ENCODE measurements around the gene ZNF593OS. TPM values are rescaled to one million over a fixed set of nuclear protein-coding genes. Genes with fewer than 3 reads are reported as not detected.

ZNF593OS gene
- total and polyA plus RNA-seq, 2 donors (not counting 1 experiment from before 2014, with no cell fraction given), result 0.09 TPM; not detected in 1

GRCh38 chr1:26121854-26122773 lies 49.5 kb downstream of the ZNF593OS start:
- Mint-ChIP-seq H3K4me1 (peaks cover 19% of the 10 kb centered on the region), H3K9me3 (ENCODE audit: insufficient read depth) (no peaks in the 10 kb centered on the region), H3K27ac (no peak overlapping the region), H3K4me3 (no peak overlapping the region), H3K27me3 (no peaks in the 10 kb centered on the region)
- Histone ChIP-seq H3K4me1 (ENCODE audit: control insufficient read depth in 2 of 2, insufficient read depth in 2 of 2, low read length in 2 of 2) (peaks cover 17 to 18% of the 10 kb centered on the region in 2 donors), H3K36me3 (replicated peaks in 1 of 2; ENCODE audit: control extremely low read depth in 1 of 2, control insufficient read depth in 1 of 2, extremely low read depth in 1 of 2, insufficient read depth in 2 of 2, low read length in 1 of 2) (peaks cover 0 to 27% of the 10 kb centered on the region in 2 experiments), H3K9ac (ENCODE audit: low read length) (no peak overlapping the region), H2AFZ (ENCODE audit: insufficient read depth, low read depth, low read length, poor library complexity, severe bottlenecking) (no peak overlapping the region), H3K9me3 (ENCODE audit: control extremely low read depth in 1 of 3, control insufficient read depth in 2 of 3, insufficient read depth in 1 of 3, low read length in 2 of 3) (no peaks in the 10 kb centered on the region), H4K20me1 (ENCODE audit: control insufficient read depth, insufficient read depth, low read length, poor library complexity, severe bottlenecking) (no peaks in the 10 kb centered on the region), H3K27ac (ENCODE audit: low read length in 2 of 2) (no peak overlapping the region), H3K4me3 (ENCODE audit: control extremely low read depth in 1 of 5, extremely low read depth in 1 of 5, insufficient read depth in 1 of 5, low read depth in 2 of 5, low read length in 4 of 5) (no peak overlapping the region), H3K4me2 (replicated peaks; ENCODE audit: low read depth, low read length, poor library complexity, severe bottlenecking) (no peak overlapping the region), H3K79me2 (ENCODE audit: control insufficient read depth, insufficient read depth, low read length) (peaks cover 15% of the 10 kb centered on the region), H3K27me3 (replicated peaks in 1 of 4; ENCODE audit: control extremely low read depth in 1 of 4, control insufficient read depth in 3 of 4, insufficient read depth in 4 of 4, low read length in 3 of 4) (no peaks in the 10 kb centered on the region)
- intact Hi-C loops (cut with micrococcal nuclease), result no loop called here
- WGBS (ENCODE audit: insufficient coverage), result 100% methylated on average over 3 of the region's 8 CpGs
- DNase-seq (no peak), ATAC-seq (ENCODE audit: low read depth) (no peak)
- TF ChIP-seq EZH2 (IDR thresholded peaks at IDR 0.05; ENCODE audit: borderline replicate concordance, insufficient read depth, low read depth, low read length, poor library complexity, severe bottlenecking) (no peak), CTCF (IDR thresholded peaks at IDR 0.05) (no peak)
- CTCF ChIA-PET, result interaction anchor here (1.1 to 3.8 kb wide), 2 partner anchors 9 to 22 kb away, joined by 6 to 21 read pairs; no protein-coding TSS in a partner anchor
- POLR2A ChIA-PET, result interaction anchor here (0.6 kb wide), 1 partner anchor 8 kb away, joined by 4 read pairs; no protein-coding TSS in a partner anchor
